Measurements from ENCODE around the gene ATP11B. TPM values are rescaled to one million over a fixed set of nuclear protein-coding genes. Genes with fewer than 3 reads are reported as not detected.
"Not testable (repeated sequence)": the region's sequence is repeated elsewhere in the genome, so short reads cannot be mapped to it uniquely, and the experiment has no call there.

ATP11B gene
- total RNA-seq, 1 experiment from 2014 or later = 45.3 TPM

DNA sequence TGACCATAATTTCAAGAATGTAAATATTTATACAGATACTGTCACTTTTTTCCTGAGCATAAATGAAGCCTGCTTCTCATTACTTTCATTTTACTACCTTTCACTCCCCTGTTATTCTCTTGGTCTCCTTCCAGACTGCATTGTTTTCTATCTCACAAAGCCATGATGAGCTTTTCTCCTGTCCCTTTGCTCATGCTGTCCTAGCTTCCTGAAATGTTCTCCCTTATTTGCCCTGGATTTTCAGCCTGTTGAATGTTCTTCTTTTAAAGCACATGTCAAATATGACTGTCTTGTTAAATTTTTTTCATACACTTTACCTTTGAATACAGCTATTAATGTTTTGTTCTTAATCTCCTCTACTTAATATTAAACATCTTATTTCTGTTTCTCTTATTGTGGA, 31.7 kb downstream of the ATP11B start:
- no peak for DNase-seq (ENCODE audit: low spot score)

DNA sequence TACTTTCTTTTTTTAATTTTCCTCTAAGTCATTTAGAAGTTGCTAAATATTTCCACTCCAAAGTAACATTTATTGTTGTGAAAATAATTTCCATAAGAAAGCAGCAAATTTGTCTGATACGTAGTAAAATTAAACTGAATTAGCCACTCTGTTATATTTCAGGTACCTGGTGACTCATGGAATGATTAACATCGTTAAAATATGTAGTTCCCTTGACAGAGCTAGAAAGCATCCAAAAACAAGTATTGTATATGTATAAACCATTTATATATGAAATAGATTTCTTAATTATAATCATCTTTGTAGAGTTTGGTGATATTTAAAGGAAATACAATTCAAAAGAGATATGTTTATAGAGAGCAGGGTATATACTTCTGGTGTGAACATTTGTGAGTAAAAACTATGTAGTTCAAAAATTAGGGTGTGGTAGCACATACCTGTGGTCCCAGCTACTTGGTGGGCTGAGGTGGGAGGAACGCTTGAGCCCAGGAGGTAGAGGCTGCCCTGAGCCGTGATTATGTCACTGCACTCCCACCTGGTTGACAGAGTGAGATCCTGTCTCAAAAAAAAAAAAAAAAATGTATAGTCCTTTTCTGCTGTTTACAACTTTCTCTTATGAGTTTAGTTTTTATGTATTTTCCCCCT, 36.6 kb downstream of the ATP11B start:
- no peak for DNase-seq (ENCODE audit: low spot score)

DNA sequence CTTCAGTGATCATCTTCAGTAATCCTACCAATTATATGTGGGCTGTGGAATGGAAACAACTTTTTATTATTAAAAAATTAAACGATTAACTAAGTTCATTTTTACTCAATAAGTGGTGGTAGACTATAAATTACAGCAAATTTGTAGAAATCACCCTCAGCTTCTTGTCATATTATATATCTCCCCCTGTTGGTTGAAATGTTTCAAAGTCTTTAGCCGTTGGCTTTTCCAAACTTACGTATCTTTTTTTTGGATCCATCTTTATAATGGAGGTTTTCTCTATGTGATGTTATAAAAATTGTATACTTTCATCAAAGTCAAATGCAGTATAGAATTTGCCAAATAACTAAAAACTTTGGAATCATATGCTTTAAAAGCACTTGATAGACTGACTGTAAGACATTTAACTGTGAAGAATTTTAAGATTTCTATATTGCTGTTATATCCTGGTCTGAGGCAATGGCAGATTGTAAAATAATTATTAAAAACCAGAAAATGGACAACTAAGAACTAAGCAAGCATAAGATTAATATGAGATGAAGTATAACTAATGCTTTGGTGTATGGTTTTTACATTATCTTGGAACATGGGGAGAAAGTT, 44.7 kb downstream of the ATP11B start:
- DNase-seq (ENCODE audit: low spot score) = no peak

DNA sequence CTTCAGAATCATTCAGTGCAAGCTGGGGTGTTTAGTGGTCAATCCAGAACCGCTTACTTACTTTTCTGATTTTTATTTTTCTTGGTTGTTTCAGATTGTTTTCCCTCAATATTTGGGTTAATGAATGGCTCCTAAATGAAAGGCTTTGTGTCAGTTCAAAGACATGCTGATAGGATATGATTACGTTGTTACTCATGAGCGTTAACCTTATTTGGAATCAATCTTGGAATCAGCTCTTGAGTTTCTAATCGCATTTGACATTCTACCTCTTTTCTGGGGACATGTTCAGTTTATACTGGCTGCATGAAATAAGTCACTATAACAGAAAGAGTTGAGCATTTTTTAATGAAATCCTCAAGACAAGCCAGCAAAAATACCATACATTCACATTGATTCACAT, 50.2 kb downstream of the ATP11B start:
- DNase-seq (ENCODE audit: low spot score) = no peak

DNA sequence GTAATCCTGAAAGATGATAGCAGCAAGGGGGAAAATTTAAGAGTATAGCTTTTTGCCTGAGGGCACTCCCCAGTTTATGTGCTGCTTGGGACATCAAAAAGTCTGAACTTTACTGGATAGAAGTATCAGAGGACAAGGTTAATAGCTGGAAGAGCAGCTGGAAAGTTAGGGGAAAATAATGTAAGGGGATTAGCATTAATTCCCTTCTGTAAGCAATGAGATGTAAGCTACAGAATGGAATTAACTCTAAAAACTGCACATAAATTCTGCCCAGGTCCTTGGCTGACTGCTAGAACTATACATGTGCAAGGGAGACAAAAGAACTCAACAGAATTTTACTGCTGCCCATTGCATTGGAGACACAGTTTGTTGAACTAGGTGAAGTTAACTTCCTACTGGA, 55.6 kb downstream of the ATP11B start:
- no peak for DNase-seq (ENCODE audit: low spot score)

DNA sequence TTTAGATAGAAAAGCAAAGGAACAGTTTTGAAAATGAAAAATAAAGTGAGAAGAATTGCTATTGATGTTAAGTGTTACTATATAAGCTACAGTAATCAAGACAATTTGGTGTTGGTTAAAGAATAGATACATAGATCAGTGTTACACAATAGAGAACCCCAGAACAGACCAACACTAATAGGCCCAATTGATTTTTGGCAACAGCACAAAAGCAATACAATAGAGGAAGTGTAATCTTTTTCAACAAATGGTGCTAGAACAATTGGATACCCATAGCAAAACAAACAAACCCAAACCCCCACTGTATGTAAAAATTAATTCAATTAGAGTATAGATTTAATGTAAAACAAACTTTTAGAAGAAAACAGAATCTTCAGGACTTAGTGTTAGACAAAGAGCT, 61.8 kb downstream of the ATP11B start:
- DNase-seq (ENCODE audit: low spot score) = no peak

DNA sequence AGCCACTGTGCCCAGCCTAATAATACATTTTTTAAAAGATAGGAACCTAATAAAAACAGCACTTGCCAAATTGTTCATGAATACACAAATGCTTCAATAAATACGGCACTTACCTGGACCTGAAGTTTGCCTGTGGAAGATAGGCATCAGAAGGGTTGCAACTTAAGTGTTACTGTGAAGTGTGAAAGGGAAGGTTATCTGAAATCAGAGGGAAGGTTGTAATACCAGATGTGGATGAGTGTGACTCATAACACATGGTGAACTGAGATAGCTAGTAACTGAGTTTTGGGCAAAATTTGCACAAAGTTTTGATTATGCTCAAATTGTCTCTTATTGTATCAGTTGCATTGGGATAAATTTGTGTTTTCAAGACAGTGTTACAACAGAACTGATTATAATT, 68.0 kb downstream of the ATP11B start:
- DNase-seq (ENCODE audit: low spot score) = no peak

DNA sequence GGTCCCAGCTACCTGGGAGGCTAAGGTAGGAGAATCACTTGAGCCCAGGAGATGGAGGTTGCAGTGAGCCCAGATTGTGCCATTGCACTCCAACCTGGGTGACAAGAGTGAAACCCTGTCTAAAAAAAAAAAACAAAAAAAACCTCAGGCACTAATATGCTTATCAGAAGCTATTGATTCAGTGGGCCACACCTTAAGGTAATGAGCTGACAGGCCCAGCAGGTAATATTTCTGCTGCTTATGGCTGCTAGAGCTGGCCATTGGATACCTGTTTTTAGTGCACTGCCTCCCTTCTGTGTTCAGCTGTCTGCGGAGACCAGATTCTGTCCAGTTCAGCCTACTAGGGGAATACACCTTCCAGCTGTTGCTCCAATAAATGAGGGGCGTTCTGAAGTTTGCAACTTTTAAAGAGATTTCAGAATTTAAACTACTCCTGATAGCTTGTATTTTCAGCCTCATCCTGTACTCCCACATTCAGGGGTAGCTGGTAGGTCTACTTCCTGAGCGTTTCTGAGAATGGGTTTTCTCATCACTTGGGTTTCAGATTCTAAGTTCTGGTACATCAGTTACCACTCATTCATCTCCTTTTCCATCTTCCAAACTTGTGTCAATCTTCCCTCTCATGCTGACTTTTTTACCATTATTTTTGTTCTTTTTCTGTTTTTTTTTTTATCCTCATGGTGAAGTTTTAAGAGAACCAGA, 69.0 kb downstream of the ATP11B start:
- DNase-seq (ENCODE audit: low spot score) = no peak

DNA sequence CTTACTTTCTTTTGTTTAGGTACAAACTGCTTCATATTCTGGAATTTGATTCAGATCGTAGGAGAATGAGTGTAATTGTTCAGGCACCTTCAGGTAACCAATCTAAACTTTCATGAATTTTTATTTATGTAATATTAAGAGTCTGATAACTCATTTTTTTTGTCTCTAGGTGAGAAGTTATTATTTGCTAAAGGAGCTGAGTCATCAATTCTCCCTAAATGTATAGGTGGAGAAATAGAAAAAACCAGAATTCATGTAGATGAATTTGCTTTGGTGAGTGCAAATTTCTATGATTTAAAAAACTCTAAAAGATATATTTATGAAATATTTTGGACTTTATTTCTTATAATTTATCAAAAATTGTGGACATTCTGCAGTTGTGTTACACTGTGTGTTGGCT, 75.8 kb downstream of the ATP11B start:
- no peak for DNase-seq (ENCODE audit: low spot score)

DNA sequence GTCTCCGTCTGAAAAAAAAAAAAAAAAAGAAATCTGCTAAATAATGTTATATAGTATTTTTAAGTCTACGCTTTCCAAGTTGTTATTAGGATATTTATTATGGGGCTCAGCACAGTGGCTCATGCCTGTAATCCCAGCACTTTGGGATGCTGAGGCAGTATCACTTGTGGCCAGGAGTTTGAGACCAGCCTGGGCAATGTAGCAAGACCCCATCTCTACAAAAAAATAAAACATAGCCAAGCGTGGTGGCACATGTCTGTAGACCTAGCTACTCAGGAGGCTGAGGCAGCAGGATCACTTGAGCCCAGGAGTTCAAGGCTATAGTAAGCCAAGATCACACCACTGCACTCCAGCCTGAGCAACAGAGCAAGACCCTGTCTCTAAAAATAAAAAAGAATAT, 77.6 kb downstream of the ATP11B start:
- not testable (repeated sequence) for DNase-seq (ENCODE audit: low spot score)

DNA sequence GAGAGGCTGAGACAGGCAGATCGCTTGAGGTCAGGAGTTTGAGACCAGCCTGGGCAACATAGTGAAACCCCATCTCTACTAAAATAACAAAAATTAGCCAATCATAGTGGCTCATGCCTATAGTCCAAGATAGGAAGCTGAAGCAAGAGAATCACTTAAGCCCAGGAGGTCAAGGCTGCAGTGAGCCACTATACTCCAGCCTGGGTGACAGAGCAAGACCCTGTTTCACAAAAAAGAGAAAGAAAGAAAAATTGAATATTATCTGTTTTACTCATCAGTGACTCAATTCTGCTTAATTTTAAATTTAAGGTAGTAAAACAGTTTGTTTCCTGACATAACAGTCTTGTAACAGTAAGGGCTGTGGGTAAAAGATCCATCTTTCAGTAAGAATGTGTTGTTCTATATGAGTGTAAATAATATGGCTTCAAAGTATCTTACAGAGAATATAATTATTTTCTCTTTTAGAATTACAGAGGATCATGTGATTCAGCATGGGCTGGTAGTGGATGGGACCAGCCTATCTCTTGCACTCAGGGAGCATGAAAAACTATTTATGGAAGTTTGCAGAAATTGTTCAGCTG, 85.8 kb downstream of the ATP11B start:
- DNase-seq (ENCODE audit: low spot score) = no peak

DNA sequence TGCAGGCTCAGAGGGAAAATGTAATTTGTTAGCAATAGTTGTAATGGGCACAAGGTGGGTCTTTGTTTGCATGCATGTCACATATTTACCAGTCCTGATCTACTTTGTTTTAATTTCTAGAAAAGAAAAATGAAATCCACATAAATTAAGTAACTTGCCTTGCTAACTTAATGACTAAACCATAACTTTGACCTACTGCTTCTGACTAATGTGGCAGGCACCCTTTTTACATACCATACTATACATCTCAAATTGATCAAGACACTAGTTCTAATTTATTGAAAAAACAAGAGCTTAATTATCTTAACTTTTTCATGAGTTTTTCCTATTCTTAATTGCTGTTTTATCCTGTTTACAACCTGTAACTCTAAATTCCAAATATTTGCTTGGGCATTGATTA, 93.2 kb downstream of the ATP11B start:
- no peak for DNase-seq (ENCODE audit: low spot score)

DNA sequence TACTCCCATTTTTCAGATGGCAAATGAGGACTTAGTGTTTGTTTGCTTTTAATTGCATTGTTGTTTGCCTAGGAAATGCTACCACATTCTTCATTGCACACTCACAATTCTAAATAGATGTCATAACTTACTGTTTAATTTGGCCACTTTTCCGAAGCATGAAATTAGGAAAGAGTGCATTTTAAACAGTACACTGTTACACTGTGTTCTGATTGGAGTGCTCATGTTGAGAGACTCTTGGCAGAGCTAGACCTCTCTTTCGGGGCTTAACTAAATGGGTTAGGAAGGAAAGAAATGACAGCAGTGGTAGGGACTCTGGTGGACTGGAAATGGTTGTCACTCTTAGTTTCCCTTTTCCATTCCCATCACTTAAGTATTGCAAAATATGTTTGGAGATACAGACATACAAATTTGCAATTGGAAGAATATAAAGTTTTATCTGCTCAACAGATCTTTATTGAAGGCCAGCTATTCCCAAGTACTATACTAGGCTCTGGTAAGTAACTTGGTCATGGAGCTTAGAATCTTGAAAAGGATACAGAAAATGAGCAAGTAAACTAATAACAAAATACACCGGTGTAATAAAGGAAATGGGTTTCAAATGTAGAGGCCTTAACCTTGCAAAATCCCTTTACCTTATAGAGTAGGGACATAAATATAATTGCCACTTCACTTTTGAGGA, 96.8 kb downstream of the ATP11B start:
- DNase-seq (ENCODE audit: low spot score) = no peak

DNA sequence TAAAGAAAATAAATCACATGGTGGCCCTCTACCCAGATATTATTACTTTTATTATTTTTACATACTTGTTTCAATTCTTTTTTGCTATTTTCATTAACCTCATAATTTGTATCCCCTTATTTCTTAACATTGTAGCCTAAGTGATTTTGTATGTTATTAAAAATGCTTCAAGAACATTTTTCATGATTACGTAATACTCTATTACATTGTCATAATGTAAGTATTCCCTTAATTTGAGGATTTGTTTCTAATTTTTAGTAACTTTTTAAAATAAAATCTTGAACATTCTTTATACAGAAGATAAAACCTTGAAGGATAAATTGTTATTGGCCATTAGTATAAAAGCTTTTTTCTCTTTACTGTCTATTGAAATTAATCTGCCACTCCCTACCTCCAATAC, 98.1 kb downstream of the ATP11B start:
- DNase-seq (ENCODE audit: low spot score) = no peak

DNA sequence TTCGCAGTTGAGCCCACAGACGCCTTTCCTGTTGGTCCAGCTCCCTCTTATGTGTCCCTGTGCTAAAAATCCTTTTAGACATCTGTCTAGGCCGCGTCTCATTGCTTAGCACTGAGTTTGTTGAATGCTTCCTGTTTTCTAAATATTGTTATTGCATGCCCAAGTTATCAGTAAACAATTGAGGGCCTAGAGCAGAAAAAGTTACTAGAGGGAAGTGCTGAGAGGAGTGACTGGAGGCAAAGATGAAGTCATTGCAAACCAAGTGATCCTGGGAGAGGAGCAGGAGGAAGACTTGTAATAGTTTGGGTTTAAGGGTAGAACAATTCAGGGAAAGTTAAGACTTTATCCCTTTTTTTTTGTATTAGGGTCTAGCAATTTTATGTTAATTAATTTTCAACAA, 98.9 kb downstream of the ATP11B start:
- DNase-seq (ENCODE audit: low spot score) = no peak

DNA sequence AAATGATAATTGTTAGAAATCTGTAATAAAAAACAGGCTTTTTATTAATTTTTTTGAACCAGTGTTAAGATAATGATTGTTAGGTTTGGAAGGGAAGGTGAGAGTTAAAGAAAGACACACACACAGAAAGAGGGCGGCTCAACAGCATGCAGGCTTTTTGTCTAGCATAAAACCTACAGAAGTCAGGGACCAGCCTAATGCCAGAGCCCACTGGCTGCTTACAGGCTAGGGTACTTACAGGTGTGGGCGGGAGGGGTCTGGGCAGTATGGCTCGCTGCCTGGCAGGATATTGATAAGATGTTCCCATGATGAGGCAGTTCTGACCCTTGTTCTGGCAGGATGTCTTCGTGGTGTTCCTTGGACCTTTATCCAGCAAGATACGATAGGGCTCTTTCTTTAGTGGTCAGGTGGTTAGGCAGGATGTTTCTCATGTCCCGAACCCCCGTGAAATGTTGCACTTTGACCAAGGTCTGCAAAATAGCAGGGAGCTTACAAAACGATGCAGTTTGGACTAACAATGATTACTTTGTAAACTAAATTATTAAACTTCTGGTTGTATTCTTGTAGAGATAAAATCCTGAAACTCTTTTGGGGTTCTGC, 102.3 kb downstream of the ATP11B start:
- DNase-seq (ENCODE audit: low spot score) = no peak

DNA sequence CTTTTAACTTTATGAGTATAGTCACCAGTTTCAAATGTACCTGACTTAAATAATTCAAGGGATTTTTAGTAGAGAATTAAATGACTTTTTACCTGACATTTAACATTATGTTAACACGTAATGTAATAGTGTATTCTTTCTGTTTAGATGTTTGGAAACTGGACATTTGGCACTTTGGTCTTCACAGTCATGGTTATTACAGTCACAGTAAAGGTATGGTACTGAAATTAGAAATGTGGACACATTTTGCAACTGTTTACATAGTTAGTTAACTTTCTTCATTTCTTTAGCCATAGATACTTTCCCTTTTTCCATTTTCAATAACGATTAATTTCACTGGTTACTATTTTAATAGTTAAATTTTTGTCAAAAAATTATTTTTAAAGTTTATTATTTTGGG, 103.2 kb downstream of the ATP11B start:
- no peak for DNase-seq (ENCODE audit: low spot score)

DNA sequence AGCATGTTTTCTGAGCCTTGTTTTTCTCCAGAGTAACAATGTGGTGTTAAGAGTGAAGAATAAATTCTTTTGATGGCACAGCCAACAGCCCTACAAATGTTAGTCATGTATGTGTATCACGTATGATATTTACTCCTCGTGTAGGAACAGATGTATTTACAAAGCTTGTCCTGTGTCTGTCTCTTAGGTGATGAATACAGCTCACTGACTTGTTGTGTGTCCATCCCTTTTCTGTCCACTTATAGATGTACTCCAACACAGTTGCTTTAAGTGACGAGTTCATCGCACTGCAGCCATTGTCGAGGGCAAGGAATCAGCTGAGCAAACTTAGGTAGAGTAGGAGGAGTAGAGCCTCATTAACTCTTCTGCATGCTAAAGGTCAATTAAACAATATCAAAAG, 108.9 kb downstream of the ATP11B start:
- no peak for DNase-seq (ENCODE audit: low spot score)

DNA sequence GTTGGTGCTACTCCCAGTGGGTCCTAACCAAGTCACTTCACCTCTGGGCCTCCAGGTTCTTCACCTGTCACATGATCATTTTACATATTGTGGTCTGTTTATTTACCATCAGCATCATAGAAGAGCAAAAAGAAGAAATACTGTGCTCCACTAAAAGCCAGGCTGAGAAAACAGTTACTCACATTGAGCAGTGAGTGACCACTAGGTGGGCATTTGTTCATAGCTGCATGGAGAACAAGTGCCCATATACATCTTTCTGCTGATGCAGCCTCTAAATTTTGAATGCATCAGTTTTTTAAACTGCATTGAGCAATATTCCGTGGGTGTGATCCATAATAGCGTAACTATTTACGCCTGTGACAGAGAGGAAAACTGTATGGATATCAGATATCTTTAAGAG, 110.9 kb downstream of the ATP11B start:
- no peak for DNase-seq (ENCODE audit: low spot score)

DNA sequence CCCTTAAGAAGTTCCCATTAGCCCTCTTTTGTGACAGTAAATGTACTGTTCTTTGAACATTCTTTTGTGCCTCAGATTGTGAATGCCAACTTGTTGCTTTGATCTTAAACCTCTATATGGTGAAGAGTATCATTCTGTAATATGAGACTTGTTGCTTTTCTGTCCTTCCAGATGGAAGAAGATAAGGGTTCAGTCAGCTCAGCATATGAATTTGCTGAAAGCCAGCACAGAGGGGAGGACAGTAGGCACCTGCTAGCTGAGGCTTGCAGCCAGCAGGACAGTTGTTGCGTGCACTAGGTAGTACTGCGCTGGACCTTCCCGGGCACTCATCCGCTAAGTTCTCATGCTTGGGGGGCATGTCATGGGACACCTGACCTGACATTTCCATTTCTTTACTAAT, 112.3 kb downstream of the ATP11B start:
- DNase-seq (ENCODE audit: low spot score) = no peak

DNA sequence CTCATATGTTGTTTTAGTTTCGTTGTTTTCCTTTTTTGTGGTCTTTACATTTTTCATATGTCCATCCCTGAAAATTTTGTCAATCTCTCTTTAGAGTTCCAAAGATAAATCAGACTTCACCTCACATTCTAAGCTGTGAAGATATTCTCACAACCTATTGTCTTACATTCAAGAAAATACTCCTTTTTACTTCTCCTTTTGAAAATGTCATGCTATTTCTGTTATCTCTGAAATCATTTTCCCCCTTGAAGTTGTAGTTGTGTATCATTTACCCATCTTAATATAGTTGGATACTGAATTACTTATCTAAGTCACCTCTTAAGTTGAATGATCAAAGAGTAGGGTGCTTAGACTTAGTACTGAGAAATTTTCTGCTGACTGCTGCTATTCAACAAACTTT, 112.7 kb downstream of the ATP11B start:
- DNase-seq (ENCODE audit: low spot score) = no peak

DNA sequence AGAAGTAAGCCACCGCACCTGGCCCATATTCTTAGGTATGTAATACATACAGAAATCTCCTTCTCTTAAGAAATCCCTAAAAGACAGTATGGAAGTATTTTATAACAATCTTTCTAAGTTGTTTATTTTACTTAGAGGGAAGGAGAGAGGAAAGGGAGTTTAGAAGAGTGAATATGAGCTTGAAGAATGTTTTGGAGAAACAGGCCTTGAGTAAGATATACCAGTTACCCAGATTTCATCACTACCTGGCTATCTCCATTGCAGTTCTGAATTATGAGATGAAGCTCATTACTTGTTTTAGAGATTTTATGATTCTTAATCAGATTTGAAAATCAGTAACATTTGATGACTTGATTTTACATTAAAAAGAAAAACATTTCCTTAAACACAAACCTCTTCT, 115.2 kb downstream of the ATP11B start:
- no peak for DNase-seq (ENCODE audit: low spot score)

Measured in H4 (cell line).